ENCODE results near the gene NDUFB10.
"Not testable (repeated sequence)": the region's sequence is repeated elsewhere in the genome, so short reads cannot be mapped to it uniquely, and the experiment has no call there.

NDUFB10 gene

GRCh38 chr16:1961651-1962067 lies 2.3 kb downstream of the NDUFB10 start:
- no peak for TF ChIP-seq CTCF (IDR thresholded peaks at IDR 0.05; ENCODE audit: low read depth, low read length)
- H3K4me3 ChIP-seq (replicated peaks in 1 of 2; ENCODE audit: low read depth in 2 of 2, low read length in 2 of 2): no peak overlapping the region
- DNase-seq (ENCODE audit: low read depth in 2 of 2): no peak

- not testable (repeated sequence) for DNase-seq (ENCODE audit: low read depth in 2 of 2)
- peak overlapping the region; percentile 88 to 92 for H3K4me3 ChIP-seq (replicated peaks in 1 of 2; ENCODE audit: low read depth in 2 of 2, low read length in 2 of 2)
These were observed 3.1 kb downstream of the NDUFB10 start for GRCh38 chr16:1962161-1963153.

- peak; percentile 5 for TF ChIP-seq CTCF (IDR thresholded peaks at IDR 0.05; ENCODE audit: low read depth, low read length)
- peak in 1 of 2 donors; percentile 43 for DNase-seq (ENCODE audit: low read depth in 2 of 2)
- peak overlapping the region; percentile 88 to 92 for H3K4me3 ChIP-seq (replicated peaks in 1 of 2; ENCODE audit: low read depth in 2 of 2, low read length in 2 of 2)
These were observed 4.6 kb downstream of the NDUFB10 start for GRCh38 chr16:1963806-1964505.

- peak within 1 kb of the TSS; percentile 88 to 92 for H3K4me3 ChIP-seq (replicated peaks in 1 of 2; ENCODE audit: low read depth in 2 of 2, low read length in 2 of 2)
- peak; percentile 99 for DNase-seq (ENCODE audit: low read depth in 2 of 2)
- TF ChIP-seq CTCF (IDR thresholded peaks at IDR 0.05; ENCODE audit: low read depth, low read length): no peak
These were observed 5.4 kb downstream of the NDUFB10 start, which contains the start of gene RPS2 for GRCh38 chr16:1964506-1965395. Gene RPS2, minus strand, starts transcription at chr16:1964826. Its CDS starts 201 bp downstream, at chr16:1964625.

- H3K4me3 ChIP-seq (replicated peaks in 1 of 2; ENCODE audit: low read depth in 2 of 2, low read length in 2 of 2): peak overlapping the region; percentile 88 to 92
- no peak for TF ChIP-seq CTCF (IDR thresholded peaks at IDR 0.05; ENCODE audit: low read depth, low read length)
- DNase-seq (ENCODE audit: low read depth in 2 of 2): no peak
These were observed 6.2 kb downstream of the NDUFB10 start for GRCh38 chr16:1965396-1966001.

GRCh38 chr16:1966460-1966859 lies 7.1 kb downstream of the NDUFB10 start, which contains the start of gene RNF151:
Gene RNF151, plus strand, starts transcription at chr16:1966856. Its CDS starts 26 bp downstream, at chr16:1966882.
- no peak for TF ChIP-seq CTCF (IDR thresholded peaks at IDR 0.05; ENCODE audit: low read depth, low read length)
- peak within 1 kb of the TSS; percentile 88 to 92 for H3K4me3 ChIP-seq (replicated peaks in 1 of 2; ENCODE audit: low read depth in 2 of 2, low read length in 2 of 2)
- DNase-seq (ENCODE audit: low read depth in 2 of 2): no peak
